RPMI7951 (cell line): ENCODE measurements around the gene C14orf39. TPM values are rescaled to one million over a fixed set of nuclear protein-coding genes. Genes with fewer than 3 reads are reported as not detected.
"Not testable (repeated sequence)": the region's sequence is repeated elsewhere in the genome, so short reads cannot be mapped to it uniquely, and the experiment has no call there.

Experiments
- DNase-seq: peaks from one replicate; pipeline ENCODE4 v3.0.0-alpha.2; 2012; ENCODE audit warnings: low read depth
- total RNA-seq: library from RNA; depleted of rRNA; stranded (reverse); fragments of >200 nt; shearing (Covaris generic); gene quantifications from 2 replicates; pipeline ENCODE4 v1.2.3, GENCODE V29; 2014; rRNA removed

The C14orf39 gene
- total RNA-seq, 1 experiment from 2014 or later: not detected

DNA sequence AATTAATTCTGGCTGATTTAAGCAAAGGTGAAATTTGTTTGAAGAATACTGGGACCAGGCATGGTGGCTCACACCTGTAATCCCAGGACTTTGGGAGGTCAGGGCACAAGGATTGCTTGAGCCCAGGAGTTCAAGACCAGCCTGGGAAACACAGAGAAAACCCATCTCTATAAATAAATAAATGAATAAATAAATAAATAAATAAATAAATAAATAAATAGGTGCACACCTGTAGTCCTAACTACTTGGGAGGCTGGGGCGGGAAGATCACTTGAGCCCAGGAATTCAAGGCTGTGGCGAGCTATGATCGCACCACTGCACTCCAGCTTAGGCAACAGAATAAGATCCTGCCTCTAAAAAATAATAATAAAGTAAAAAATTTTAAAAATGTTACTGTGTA, 4.4 kb upstream of the C14orf39 start:
- no peak for DNase-seq

DNA sequence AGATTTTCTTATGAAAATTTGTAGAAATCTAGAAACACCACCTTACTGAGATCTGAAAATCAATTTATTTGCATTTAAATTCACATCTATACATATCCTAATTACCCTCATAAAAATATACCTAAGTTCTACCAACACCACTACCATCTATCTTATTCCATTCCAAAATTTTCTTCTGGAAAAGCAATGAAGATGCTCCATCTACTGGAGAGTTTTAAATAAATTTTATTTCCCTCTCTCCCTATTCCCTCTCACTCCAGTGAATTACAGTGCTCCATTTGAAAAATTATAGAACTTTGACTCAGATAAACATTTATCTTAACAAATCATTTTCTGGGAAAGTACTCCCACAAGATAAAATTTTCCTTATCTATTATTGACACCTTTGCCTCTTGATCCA, 2.3 kb upstream of the C14orf39 start:
- no peak for DNase-seq

DNA sequence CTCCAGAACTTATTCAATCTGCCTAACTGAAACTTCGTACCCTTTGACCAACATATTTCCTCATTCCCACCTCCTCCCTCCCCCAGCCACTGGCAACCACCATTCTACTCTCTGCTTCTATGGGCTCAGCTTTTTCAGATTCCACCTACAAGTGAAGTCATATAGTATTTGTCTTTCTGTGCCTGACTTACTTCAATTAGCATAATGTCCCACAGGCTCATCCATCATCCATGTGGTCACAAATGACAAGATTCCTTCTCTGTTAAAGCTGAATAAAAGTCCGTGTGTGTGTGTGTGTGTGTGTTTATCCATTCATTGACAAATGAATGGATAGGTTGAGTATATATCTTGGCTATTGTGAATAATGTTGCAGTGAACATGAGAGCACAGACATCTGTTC, 1.3 kb upstream of the C14orf39 start:
- no peak for DNase-seq

GRCh38 chr14:60485057-60485597, 736 bp downstream of the C14orf39 start:
- DNase-seq: no peak

GRCh38 chr14:60482743-60483142, 3.1 kb downstream of the C14orf39 start:
- no peak for DNase-seq

GRCh38 chr14:60480248-60480647, 5.6 kb downstream of the C14orf39 start:
- not testable (repeated sequence) for DNase-seq

DNA sequence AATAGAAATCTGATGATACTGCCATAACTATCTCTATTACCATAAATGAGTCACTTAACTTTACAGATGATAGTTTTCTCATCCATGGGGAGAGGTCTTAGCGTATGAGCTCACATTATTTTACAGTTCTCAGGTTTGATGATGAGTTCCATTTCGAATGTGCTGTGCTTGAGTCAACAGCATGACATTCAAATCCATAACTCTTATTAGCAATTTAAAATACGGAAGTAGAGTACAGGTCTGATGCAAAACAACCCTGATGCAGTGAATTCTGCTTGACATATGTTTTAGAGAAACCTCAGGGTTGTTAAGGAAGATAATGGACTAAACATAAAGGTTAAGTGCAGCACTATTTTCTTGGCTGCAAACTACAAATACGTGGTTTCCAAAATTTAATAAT, 30.0 kb downstream of the C14orf39 start:
- DNase-seq: no peak

DNA sequence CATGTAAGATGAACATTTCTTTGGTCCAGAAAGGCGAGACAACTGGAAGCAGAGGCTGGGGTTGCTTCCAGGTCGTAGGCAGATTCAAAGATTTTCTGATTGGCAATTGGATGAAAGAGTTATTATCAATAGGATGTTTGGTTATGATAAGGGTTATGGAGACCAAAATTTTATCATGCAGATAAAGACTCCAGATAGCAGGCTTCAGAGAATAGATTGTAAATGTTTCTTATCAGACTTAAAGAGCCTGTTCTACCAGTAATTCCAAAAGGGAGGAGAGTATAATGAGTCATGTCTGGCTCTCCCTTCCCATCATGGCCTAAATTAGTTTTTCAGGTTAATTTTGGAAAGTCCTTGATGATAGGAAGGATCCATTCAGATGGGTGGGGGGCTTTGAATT, 55.6 kb downstream of the C14orf39 start:
- no peak for DNase-seq

- DNase-seq: no peak
Measured at GRCh38 chr14:60420050-60420449, 65.8 kb downstream of the C14orf39 start.

- DNase-seq: not testable (repeated sequence)
Measured at GRCh38 chr14:60397550-60397949, 88.3 kb downstream of the C14orf39 start.

DNA sequence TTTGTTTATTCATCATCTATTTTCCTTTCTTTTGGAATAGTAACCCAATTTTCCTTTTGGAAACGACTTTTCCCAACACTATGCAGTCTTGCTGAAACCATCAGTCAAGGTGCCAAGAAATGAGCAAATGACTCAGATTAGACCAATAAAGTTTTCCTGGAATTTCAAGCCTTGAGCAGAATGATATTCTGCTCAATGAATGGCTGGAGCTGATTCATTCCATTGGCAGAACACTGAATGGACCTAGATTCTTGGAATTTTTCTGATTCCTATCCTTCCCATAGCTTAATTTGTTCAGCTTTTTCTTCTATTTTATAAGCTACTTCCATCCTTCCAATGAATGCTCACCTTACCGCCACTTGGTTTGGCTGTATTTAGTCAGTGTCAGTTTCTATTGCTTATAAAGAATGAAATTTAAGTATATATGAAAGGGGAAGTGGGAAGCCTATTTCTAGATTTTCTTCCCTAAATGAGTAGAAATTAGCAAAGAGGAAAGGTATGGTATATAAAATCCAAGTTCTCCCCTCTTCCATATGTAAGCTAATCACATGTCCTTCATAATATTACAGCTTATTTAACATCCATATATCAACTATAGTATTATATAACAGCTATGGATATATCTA, 89.0 kb downstream of the C14orf39 start:
- DNase-seq: peak; percentile 1

Other genes starting within 250 kb of the C14orf39 start
- 11.3 and 12.7 TPM in 2 replicates for gene PPM1A, start 236.8 kb downstream of the C14orf39 start, total RNA-seq
- not detected in 2 replicates for gene SIX6, start 23.1 kb upstream of the C14orf39 start, total RNA-seq
- 6.7 and 7.7 TPM in 2 replicates for gene SIX1, start 163.4 kb upstream of the C14orf39 start, total RNA-seq
- 4.1 and 4.5 TPM in 2 replicates for gene SIX4, start 238.3 kb upstream of the C14orf39 start, total RNA-seq
- 56.9 and 75.5 TPM in 2 replicates for gene MNAT1, start 248.7 kb upstream of the C14orf39 start, total RNA-seq